SK-N-SH (cell line): Measurements from ENCODE around the gene JOSD1. TPM values are rescaled to one million over a fixed set of nuclear protein-coding genes. Genes with fewer than 3 reads are reported as not detected.

Experiments used
- CTCF ChIA-PET: fragments of 300-600, 350-600 bp; formaldehyde crosslinking; extraction: SDS; loops from one replicate; lab custom pipeline; 2021; lab: Yijun Ruan, JAX
- POLR2A ChIA-PET: fragments of 350-600 bp; sonication (Branson Sonifier 250); formaldehyde crosslinking; extraction: SDS; loops from one replicate; lab custom pipeline; 2020; ENCODE audit warnings: antibody characterized with exemption, inconsistent platforms; lab: Yijun Ruan, JAX
- DNase-seq: peaks from one replicate; pipeline ENCODE4 v3.0.0; 2012
- H2AFZ ChIP-seq: fragments of 200-600 bp; sonication (generic); 2 replicates; pipeline ENCODE4 v1.8.1; 2016; ENCODE audit warnings: antibody characterized with exemption, mild to moderate bottlenecking, low read depth
- H3F3A ChIP-seq: fragments of 200-600 bp; sonication (generic); replicated peaks from 2 replicates; pipeline ENCODE3; 2016; ENCODE audit warnings: antibody characterized with exemption, mild to moderate bottlenecking; ENCODE audit not compliant: insufficient read depth
- H3K27ac ChIP-seq, 2 experiments: fragments of 200-500 bp in 1 of 2; fragments of 200-600 bp in 1 of 2; sonication (Bioruptor generic) in 1 of 2; sonication (generic), shearing (Covaris generic) in 1 of 2; 2 replicates each; pipeline versions ENCODE4 v1.5.1 to v1.6.1; 2014 to 2016; ENCODE audit warnings: low read depth in 2 of 2, inconsistent platforms in 1 of 2, low read length in 1 of 2, mild to moderate bottlenecking in 1 of 2, mixed read lengths in 1 of 2
- H3K27me3 ChIP-seq: fragments of 200-600 bp; sonication (generic), shearing (Covaris generic); 2 replicates; pipeline ENCODE4 v1.6.1; 2016; ENCODE audit warnings: mixed run types; ENCODE audit not compliant: insufficient read depth
- H3K36me3 ChIP-seq, 2 experiments: fragments of 200-500 bp in 1 of 2; fragments of 200-600 bp in 1 of 2; sonication (Bioruptor generic) in 1 of 2; sonication (generic) in 1 of 2; replicated peaks in 1 of 2; 2 replicates each; pipeline versions ENCODE3 to v1.5.1; 2014 to 2016; ENCODE audit warnings: low read length in 1 of 2, mild to moderate bottlenecking in 1 of 2; ENCODE audit not compliant: insufficient read depth in 2 of 2, control insufficient read depth in 1 of 2
- H3K4me1 ChIP-seq, 2 experiments: fragments of 200-500 bp in 1 of 2; fragments of 200-600 bp in 1 of 2; sonication (Bioruptor generic) in 1 of 2; sonication (generic), shearing (Covaris generic) in 1 of 2; 2 replicates each; pipeline versions ENCODE4 v1.5.1 to v1.6.1; 2014 to 2016; ENCODE audit warnings: low read depth in 1 of 2, low read length in 1 of 2, mixed run types in 1 of 2; ENCODE audit not compliant: insufficient read depth in 2 of 2, control insufficient read depth in 1 of 2
- H3K4me2 ChIP-seq: fragments of 200-600 bp; sonication (generic), shearing (Covaris generic); 2 replicates; pipeline ENCODE4 v1.6.1; 2017; ENCODE audit warnings: mixed run types
- H3K4me3 ChIP-seq, 2 experiments: fragments of 200-500 bp in 1 of 2; fragments of 200-600 bp in 1 of 2; sonication (Bioruptor generic) in 1 of 2; sonication (generic), shearing (Covaris generic) in 1 of 2; 2 replicates each; pipeline versions ENCODE4 v1.5.1 to v1.8.1; 2014 to 2016; ENCODE audit warnings: low read depth in 2 of 2, inconsistent platforms in 1 of 2, low read length in 1 of 2, mild to moderate bottlenecking in 1 of 2, mixed read lengths in 1 of 2, moderate library complexity in 1 of 2
- H3K79me2 ChIP-seq: fragments of 200-600 bp; sonication (generic); 2 replicates; pipeline ENCODE4 v1.8.1; 2017; ENCODE audit warnings: mild to moderate bottlenecking; ENCODE audit not compliant: insufficient read depth
- H3K9ac ChIP-seq: fragments of 200-600 bp; sonication (generic); 2 replicates; pipeline ENCODE4 v1.6.1; 2017; ENCODE audit warnings: mixed run types
- H3K9me2 ChIP-seq: fragments of 200-600 bp; sonication (generic); 2 replicates; pipeline ENCODE4 v1.6.1; 2017; ENCODE audit warnings: mixed run types
- H3K9me3 ChIP-seq: fragments of 200-600 bp; sonication (generic); 2 replicates; pipeline ENCODE4 v1.6.1; 2017; ENCODE audit warnings: mixed run types, mild to moderate bottlenecking, moderate library complexity
- H4K20me1 ChIP-seq: fragments of 200-600 bp; sonication (generic); 2 replicates; pipeline ENCODE4 v1.6.1; 2017; ENCODE audit warnings: mild to moderate bottlenecking, mixed run types; ENCODE audit not compliant: insufficient read depth
- CTCF ChIP-seq: fragments of 200-600 bp; sonication (generic); IDR thresholded peaks from 2 replicates; pipeline ENCODE4 v1.6.1; 2017; ENCODE audit warnings: antibody characterized with exemption, mild to moderate bottlenecking, moderate library complexity
- FOSL2 ChIP-seq: IDR thresholded peaks from 2 replicates; pipeline ENCODE4 v1.4.0; 2012; ENCODE audit warnings: low read depth, mild to moderate bottlenecking, moderate library complexity, borderline replicate concordance
- FOXJ3 ChIP-seq: sonication (generic); formaldehyde crosslinking; IDR thresholded peaks from 2 replicates; pipeline ENCODE4 v1.5.1; 2020; ENCODE audit warnings: mild to moderate bottlenecking, missing genetic modification reagents
- FOXM1 ChIP-seq: IDR thresholded peaks from 2 replicates; pipeline ENCODE4 v1.4.0; 2012; ENCODE audit warnings: low read depth, mild to moderate bottlenecking
- GATA2 ChIP-seq: sonication (generic); formaldehyde crosslinking; IDR thresholded peaks from 2 replicates; pipeline ENCODE4 v1.5.0; 2020; ENCODE audit warnings: mild to moderate bottlenecking, missing genetic modification reagents
- IRF3 ChIP-seq: fragments of 150-350 bp; IDR thresholded peaks from 2 replicates; pipeline ENCODE4 v1.6.1; 2016; ENCODE audit warnings: mild to moderate bottlenecking, low read depth, low read length
- MAX ChIP-seq: IDR thresholded peaks from 2 replicates; pipeline ENCODE4 v1.4.0; 2012; ENCODE audit warnings: low read depth
- MXI1 ChIP-seq: IDR thresholded peaks from 2 replicates; pipeline ENCODE4 v1.6.1; 2012; ENCODE audit warnings: mild to moderate bottlenecking, low read depth, low read length, improper control_type of control experiment
- NFIC ChIP-seq: IDR thresholded peaks from 2 replicates; pipeline ENCODE4 v1.4.0; 2012; ENCODE audit warnings: borderline replicate concordance
- NRF1 ChIP-seq: IDR thresholded peaks from 2 replicates; pipeline ENCODE4 v1.6.1; 2012; ENCODE audit warnings: low read depth, mild to moderate bottlenecking, low read length
- PBX3 ChIP-seq: IDR thresholded peaks from 2 replicates; pipeline ENCODE4; 2012
- RAD21 ChIP-seq: IDR thresholded peaks from 2 replicates; pipeline ENCODE4 v1.6.1; 2012; ENCODE audit warnings: mild to moderate bottlenecking, low read length
- RFX5 ChIP-seq: IDR thresholded peaks from 2 replicates; pipeline ENCODE4 v1.6.1; 2012; ENCODE audit warnings: mild to moderate bottlenecking, improper control_type of control experiment, low read length
- RXRA ChIP-seq: IDR thresholded peaks from 2 replicates; pipeline ENCODE4 v1.4.0; 2012; ENCODE audit warnings: low read depth, mild to moderate bottlenecking, borderline replicate concordance
- SIN3A ChIP-seq: IDR thresholded peaks from 2 replicates; pipeline ENCODE4 v1.6.1; 2012; ENCODE audit warnings: low read depth, mild to moderate bottlenecking, low read length, moderate library complexity, borderline replicate concordance
- TAF1 ChIP-seq: IDR thresholded peaks from 2 replicates; pipeline ENCODE4 v1.6.1; 2012; ENCODE audit warnings: low read depth, mild to moderate bottlenecking, low read length, moderate library complexity, borderline replicate concordance
- TCF12 ChIP-seq: IDR thresholded peaks from 2 replicates; pipeline ENCODE4 v1.4.0; 2012
- YY1 ChIP-seq: IDR thresholded peaks from 2 replicates; pipeline ENCODE4 v1.4.0; 2012; ENCODE audit warnings: low read depth, mild to moderate bottlenecking
- ZBTB33 ChIP-seq: IDR thresholded peaks from 2 replicates; pipeline ENCODE4 v1.4.0; 2012; ENCODE audit warnings: low read depth, borderline replicate concordance
- WGBS: methylation state at CpG from one replicate; pipeline ENCODE4 v1.1.6; 2017; ENCODE audit warnings: low lambda C conversion rate; 5-methylcytosine and 5-hydroxymethylcytosine counted together
- polyA plus RNA-seq, 3 experiments: library from polyadenylated mRNA; depleted of rRNA; stranded (reverse); fragments of >200 nt; gene quantifications; 2 replicates each; pipeline ENCODE4 v1.2.3, GENCODE V29; 2012

JOSD1 gene
- polyA plus RNA-seq, 1 of the 3 experiments (the other 2 are of a cell fraction): 17.8 TPM

- peaks cover 0 to 26% of the 10 kb centered on the region in 2 experiments for H3K36me3 ChIP-seq
- WGBS: 95% methylated on average over 8 of the region's 9 CpGs
These were observed 15.8 kb downstream of the JOSD1 start for GRCh38 chr22:38684895-38685294.

GRCh38 chr22:38681582-38682335 is 19.0 kb downstream of the JOSD1 start, which contains the start of gene TOMM22:
Gene TOMM22 (plus strand): TSS chr22:38681957. CDS start chr22:38681979, 22 bp downstream.
- Histone ChIP-seq H3K9me3 (no peaks in the 10 kb centered on the region), H3K79me2 (peaks cover 13% of the 10 kb centered on the region), H3K27ac (peak within 1 kb of the TSS; percentile 22 to 47; a peak in 2 of 4 replicates), H3K4me1 (no peaks in the 10 kb centered on the region; a peak in 1 of 4 replicates), H3F3A (no peaks in the 10 kb centered on the region), H3K9me2 (no peaks in the 10 kb centered on the region), H3K36me3 (peaks cover 0 to 17% of the 10 kb centered on the region in 2 experiments), H3K4me3 (peak within 1 kb of the TSS; percentile 72 to 80), H4K20me1 (no peaks in the 10 kb centered on the region), H3K4me2 (peak within 1 kb of the TSS; percentile 74), H2AFZ (peak within 1 kb of the TSS; percentile 74), H3K9ac (peak within 1 kb of the TSS; percentile 73), H3K27me3 (no peaks in the 10 kb centered on the region)
- DNase-seq: peak; percentile 91
- 4% methylated on average over 8 of the region's 60 CpGs for WGBS
- ChIA-PET POLR2A (interaction anchor here (0.6 to 1.7 kb wide), 3 partner anchors 11 to 199 kb away, joined by 3 to 8 read pairs (median 3); partner anchors contain the start of gene JOSD1), CTCF (interaction anchor here (0.6 to 2.1 kb wide), 9 partner anchors 11 to 88 kb away, joined by 3 to 13 read pairs (median 4); no protein-coding TSS in a partner anchor)
- peak; percentile 90 for TF ChIP-seq TAF1
- TF ChIP-seq RXRA: no peak
- no peak for TF ChIP-seq FOSL2
- peak; percentile 96 for TF ChIP-seq YY1
- TF ChIP-seq MAX: peak; percentile 67
- TF ChIP-seq MXI1: peak; percentile 64; the same call in 1 of the 2 replicates
- TF ChIP-seq TCF12: 0 out of 2 replicates have a peak, but pooled peaks have one; percentile 7
- no peak for TF ChIP-seq GATA2
- no peak for TF ChIP-seq FOXJ3 (CRISPR knock-in tag)
- peak; percentile 33; the same call in 1 of the 2 replicates for TF ChIP-seq ZBTB33
- TF ChIP-seq CTCF: peak; percentile 61
- no peak for TF ChIP-seq FOXM1
- peak; percentile 69; the same call in 1 of the 2 replicates for TF ChIP-seq SIN3A
- no peak for TF ChIP-seq IRF3
- TF ChIP-seq RAD21: no peak
- no peak for TF ChIP-seq NRF1

More at GRCh38 chr22:38684895-38685294, 15.8 kb downstream of the JOSD1 start:
- Histone ChIP-seq H3K4me1 (no peaks in the 10 kb centered on the region; a peak in 1 of 4 replicates), H3K4me2 (no peak overlapping the region), H3F3A (no peaks in the 10 kb centered on the region), H3K27me3 (no peaks in the 10 kb centered on the region), H3K9me2 (no peaks in the 10 kb centered on the region), H3K79me2 (peaks cover 15% of the 10 kb centered on the region), H4K20me1 (no peaks in the 10 kb centered on the region), H2AFZ (no peak overlapping the region), H3K9me3 (no peaks in the 10 kb centered on the region), H3K27ac (no peak overlapping the region), H3K9ac (no peak overlapping the region), H3K4me3 (no peak overlapping the region)
- ChIA-PET POLR2A (no interaction called here), CTCF (no interaction called here)
- no peak for TF ChIP-seq NFIC
- no peak for TF ChIP-seq FOXM1
- TF ChIP-seq RFX5: no peak
- TF ChIP-seq PBX3: no peak
- no peak for DNase-seq
